Gastrocnemius medialis (tissue), 4 donors: Measurements from ENCODE around the gene RUFY3. TPM values are rescaled to one million over a fixed set of nuclear protein-coding genes. Genes with fewer than 3 reads are reported as not detected.

Source experiments
- ATAC-seq, 2 donors: fragments of 150-250 bp; one replicate each; pipeline ENCODE4 v1.9.1; 2016
- DNase-seq, 2 donors: peaks; one replicate each; pipeline ENCODE4 v3.0.0-alpha.2; 2019
- H3K27ac ChIP-seq, 4 donors: fragments of 200-600 bp; sonication (generic); 1 replicate in 1 of 4; 2 replicates in 3 of 4; pipeline ENCODE4 v1.5.1; 2016 to 2018; ENCODE audit warnings: mild to moderate bottlenecking in 2 of 4, moderate library complexity in 1 of 4
- H3K27me3 ChIP-seq, 3 donors: fragments of 200-600 bp; sonication (generic) in 2 of 3; 1 replicate in 1 of 3; 2 replicates in 2 of 3; pipeline versions ENCODE4 v1.5.1 to v1.6.0; 2016 to 2019; ENCODE audit warnings: mild to moderate bottlenecking in 1 of 3, moderate library complexity in 1 of 3
- H3K36me3 ChIP-seq, 2 donors: fragments of 200-600 bp; sonication (generic) in 1 of 2; one replicate each; pipeline ENCODE4 v1.5.1; 2017 to 2018
- H3K4me1 ChIP-seq, 2 donors: fragments of 200-600 bp; sonication (generic) in 1 of 2; one replicate each; pipeline ENCODE4 v1.5.1; 2016 to 2017; ENCODE audit warnings: mild to moderate bottlenecking in 2 of 2
- H3K4me3 ChIP-seq, 4 donors: fragments of 200-600 bp; sonication (generic) in 3 of 4; 1 replicate in 1 of 4; 2 replicates in 3 of 4; pipeline ENCODE4 v1.5.1; 2016 to 2019; ENCODE audit warnings: mild to moderate bottlenecking in 2 of 4
- H3K9me3 ChIP-seq, 3 donors: fragments of 200-600 bp; sonication (generic) in 2 of 3; 1 replicate in 1 of 3; 2 replicates in 2 of 3; pipeline ENCODE4 v1.5.1; 2016 to 2019
- CTCF ChIP-seq, 5 experiments: fragments of 450-650 bp in 3 of 5; fragments of 200-600 bp in 2 of 5; sonication (generic) in 2 of 5; IDR thresholded peaks in 4 of 5; conservative IDR thresholded peaks in 1 of 5; 1 replicate in 4 of 5; 2 replicates in 1 of 5; pipeline ENCODE4 v1.5.1; 2016 to 2019; ENCODE audit warnings: antibody characterized with exemption in 5 of 5, mild to moderate bottlenecking in 3 of 5, moderate library complexity in 3 of 5
- POLR2A ChIP-seq, 2 donors: fragments of 450-650 bp; IDR thresholded peaks; one replicate each; pipeline ENCODE4 v1.6.1; 2017; ENCODE audit warnings: antibody characterized with exemption in 2 of 2, mild to moderate bottlenecking in 2 of 2, moderate library complexity in 2 of 2
- in situ Hi-C, 4 donors: fragments of 200-750 bp; cut with MboI; loops; one replicate each; pipeline versions ENCODE4 v1.15.0 to v1.8.0; 2017; ENCODE audit warnings: low sequenced_read_pairs in 4 of 4
- intact Hi-C: fragments of 100-400 bp; cut with DNase I; formaldehyde crosslinking; loops from one replicate; pipeline ENCODE4 v1.15.1; 2023; ENCODE audit warnings: low total_unique reads
- total RNA-seq, 4 donors: library from RNA; depleted of rRNA; stranded (reverse); fragments of >200 nt; gene quantifications; one replicate each; pipeline versions ENCODE4 v1.1.0 to v1.2.3, GENCODE V29; 2016

Gene RUFY3
- total RNA-seq, 4 donors from 2014 or later = 30.9 to 41.8 (median 37.2) TPM

GRCh38 chr4:70754990-70755688 is 33.4 kb downstream of the RUFY3 start:
- no peak for ATAC-seq
- no peak overlapping the region for H3K27ac ChIP-seq

GRCh38 chr4:70759126-70759525 is 37.4 kb downstream of the RUFY3 start:
- intact Hi-C loops (no loop called here), in situ Hi-C loops (no loop called here)
- H3K36me3 ChIP-seq = peaks cover 0 to 16% of the 10 kb centered on the region in 2 donors
- peak overlapping the region in 3 of 4 donors; percentile 6 to 36 (median 31) for H3K27ac ChIP-seq
- DNase-seq = no peak
- no peak overlapping the region for H3K4me3 ChIP-seq
- ATAC-seq = no peak
- no peaks in the 10 kb centered on the region for H3K9me3 ChIP-seq
- TF ChIP-seq POLR2A (IDR thresholded peaks at IDR 0.05) (no peak), CTCF (IDR thresholded peaks at IDR 0.05 in 4 of 5, conservative IDR thresholded peaks at IDR 0.05 in 1 of 5) (no peak)
- no peaks in the 10 kb centered on the region for H3K4me1 ChIP-seq
- H3K27me3 ChIP-seq = no peaks in the 10 kb centered on the region

More at GRCh38 chr4:70754990-70755688, 33.4 kb downstream of the RUFY3 start:
- Histone ChIP-seq H3K9me3 (no peaks in the 10 kb centered on the region), H3K27me3 (no peaks in the 10 kb centered on the region), H3K4me3 (no peak overlapping the region), H3K4me1 (peaks cover 0 to 11% of the 10 kb centered on the region in 2 donors), H3K36me3 (no peaks in the 10 kb centered on the region)
- intact Hi-C loops = no loop called here
- in situ Hi-C loops = no loop called here
- TF ChIP-seq CTCF (IDR thresholded peaks at IDR 0.05 in 4 of 5, conservative IDR thresholded peaks at IDR 0.05 in 1 of 5) (no peak), POLR2A (IDR thresholded peaks at IDR 0.05) (no peak)
- DNase-seq = no peak

- no peak overlapping the region for H3K4me3 ChIP-seq
- in situ Hi-C loops = no loop called here
- DNase-seq (no peak), ATAC-seq (no peak)
- H3K9me3 ChIP-seq = no peaks in the 10 kb centered on the region
- H3K4me1 ChIP-seq = no peaks in the 10 kb centered on the region
- H3K27me3 ChIP-seq = no peaks in the 10 kb centered on the region
- H3K36me3 ChIP-seq = peaks cover 0 to 21% of the 10 kb centered on the region in 2 donors
- TF ChIP-seq CTCF (IDR thresholded peaks at IDR 0.05 in 4 of 5, conservative IDR thresholded peaks at IDR 0.05 in 1 of 5) = no peak
- TF ChIP-seq POLR2A (IDR thresholded peaks at IDR 0.05) = no peak
- intact Hi-C loops = no loop called here
- H3K27ac ChIP-seq = peak overlapping the region in 3 of 4 donors; percentile 31 to 36 (median 31)
These were observed 37.9 kb downstream of the RUFY3 start for GRCh38 chr4:70759627-70760026.

GRCh38 chr4:70760662-70761061 is 38.9 kb downstream of the RUFY3 start:
- H3K27ac ChIP-seq = no peak overlapping the region
- TF ChIP-seq POLR2A (IDR thresholded peaks at IDR 0.05) (no peak), CTCF (IDR thresholded peaks at IDR 0.05 in 4 of 5, conservative IDR thresholded peaks at IDR 0.05 in 1 of 5) (no peak)
- H3K27me3 ChIP-seq = no peaks in the 10 kb centered on the region
- peaks cover 0 to 31% of the 10 kb centered on the region in 2 donors for H3K36me3 ChIP-seq
- H3K9me3 ChIP-seq = no peaks in the 10 kb centered on the region
- DNase-seq (no peak), ATAC-seq (no peak)
- H3K4me1 ChIP-seq = no peaks in the 10 kb centered on the region
- intact Hi-C loops (no loop called here), in situ Hi-C loops (no loop called here)
- no peak overlapping the region for H3K4me3 ChIP-seq
